PFSK-1 (cell line): ENCODE results near the gene PSPH.

Experiments used
- FOXP2 ChIP-seq: optimal IDR thresholded peaks from 2 replicates; pipeline ENCODE3; 2011; ENCODE audit warnings: borderline replicate concordance, control low read depth, inconsistent platforms; ENCODE audit not compliant: insufficient read depth; ENCODE audit errors: extremely low read length, extremely low read depth
- POLR2AphosphoS5 ChIP-seq: IDR thresholded peaks from 2 replicates; pipeline ENCODE4 v1.6.1; 2012; ENCODE audit warnings: low read depth, mild to moderate bottlenecking, control low read depth, low read length, moderate library complexity
- REST ChIP-seq, 2 experiments: IDR thresholded peaks; 2 replicates each; pipeline versions ENCODE4 v1.6.1 to v1.8.0; 2011 to 2012; ENCODE audit warnings: low read depth in 2 of 2, low read length in 2 of 2, control low read depth in 1 of 2, inconsistent platforms in 1 of 2, mild to moderate bottlenecking in 1 of 2, moderate library complexity in 1 of 2; ENCODE audit not compliant: insufficient read depth in 1 of 2
- SIN3A ChIP-seq: IDR thresholded peaks from 2 replicates; pipeline ENCODE4 v1.6.1; 2012; ENCODE audit warnings: mild to moderate bottlenecking, low read length, moderate library complexity, borderline replicate concordance; ENCODE audit not compliant: insufficient read depth
- TAF1 ChIP-seq: IDR thresholded peaks from 2 replicates; pipeline ENCODE4 v1.6.1; 2012; ENCODE audit warnings: low read length, control low read depth, borderline replicate concordance; ENCODE audit not compliant: insufficient read depth

PSPH gene

GRCh38 chr7:55996856-55997500 is 54.3 kb downstream of the PSPH start:
- TF ChIP-seq POLR2AphosphoS5 (no peak), SIN3A (no peak), FOXP2 (no peak)

DNA sequence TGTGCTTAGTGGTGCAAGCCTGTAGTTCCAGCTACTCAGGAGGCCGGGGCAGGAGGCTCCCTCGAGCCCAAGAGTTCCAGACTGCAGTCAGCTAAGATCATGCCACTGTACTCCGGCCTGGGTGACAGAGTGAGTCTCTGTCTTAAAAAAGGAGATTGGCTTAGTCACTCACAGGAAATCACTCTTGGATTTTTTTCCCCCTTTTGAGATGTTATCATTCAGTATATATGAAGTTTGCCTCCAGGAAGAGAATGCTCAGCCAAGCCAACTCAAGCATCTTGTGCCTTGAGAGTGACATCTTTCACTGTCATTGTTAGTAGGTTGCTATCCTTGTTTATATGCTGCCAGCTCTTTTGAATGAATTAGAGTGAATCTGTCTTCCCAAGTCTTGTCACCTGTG is 58.9 kb downstream of the PSPH start:
- no peak for TF ChIP-seq FOXP2
- no peak for TF ChIP-seq SIN3A
- no peak for TF ChIP-seq TAF1
- TF ChIP-seq POLR2AphosphoS5, result no peak
- no peak for TF ChIP-seq REST (IDR thresholded peaks at IDR 0.05; ENCODE audit: insufficient read depth in 1 of 2, low read depth in 2 of 2, low read length in 2 of 2)

- TF ChIP-seq TAF1 (no peak), FOXP2 (no peak), REST (IDR thresholded peaks at IDR 0.05; ENCODE audit: insufficient read depth in 1 of 2, low read depth in 2 of 2, low read length in 2 of 2) (no peak), POLR2AphosphoS5 (no peak), SIN3A (no peak)
Observed at GRCh38 chr7:55983537-55983936, 67.7 kb downstream of the PSPH start.

DNA sequence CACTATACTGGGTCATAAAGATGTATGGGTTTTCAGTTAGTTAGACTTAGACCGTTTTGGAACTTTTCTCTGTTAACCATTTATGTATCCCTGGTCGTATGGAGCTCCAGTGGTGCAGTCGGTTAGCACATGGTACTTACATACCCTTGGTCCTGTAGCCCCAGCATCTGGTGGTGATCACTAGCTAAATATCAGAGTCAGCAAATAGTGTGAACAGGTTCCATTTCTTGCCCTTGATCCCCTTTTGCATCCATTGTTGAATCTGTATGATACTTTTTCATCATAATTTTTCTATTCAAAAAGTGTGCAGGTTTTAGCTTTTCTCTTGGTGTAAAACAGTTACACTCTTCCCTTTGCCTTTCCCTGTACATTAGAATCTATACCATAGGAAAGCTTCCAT is 71.0 kb downstream of the PSPH start:
- TF ChIP-seq SIN3A, result no peak
- TF ChIP-seq REST (IDR thresholded peaks at IDR 0.05; ENCODE audit: insufficient read depth in 1 of 2, low read depth in 2 of 2, low read length in 2 of 2), result no peak
- no peak for TF ChIP-seq FOXP2
- TF ChIP-seq TAF1, result no peak
- no peak for TF ChIP-seq POLR2AphosphoS5

DNA sequence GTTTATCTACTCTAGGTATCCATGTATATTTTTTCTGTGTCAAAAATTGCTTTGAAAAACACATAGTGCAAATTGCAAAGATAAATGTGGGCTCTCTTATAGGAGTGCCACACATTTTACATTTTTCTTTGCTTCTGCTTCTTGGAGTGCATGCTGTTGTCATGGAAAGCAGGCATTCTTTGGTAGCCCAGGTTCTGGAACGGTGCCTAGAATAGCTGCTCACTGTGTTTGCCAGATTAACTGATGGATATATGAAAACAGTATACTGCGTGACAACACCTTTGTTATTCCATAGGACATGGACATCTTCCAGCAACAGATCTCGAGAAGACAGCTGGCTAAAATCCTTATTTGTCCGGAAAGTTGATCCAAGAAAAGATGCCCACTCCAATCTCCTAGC is 73.4 kb downstream of the PSPH start:
- TF ChIP-seq FOXP2 (no peak), REST (IDR thresholded peaks at IDR 0.05; ENCODE audit: insufficient read depth in 1 of 2, low read depth in 2 of 2, low read length in 2 of 2) (no peak), POLR2AphosphoS5 (no peak), TAF1 (no peak), SIN3A (no peak)
